Measurements from ENCODE around the gene NOL3.
A peak's percentile ranks its signal among the peaks of the same experiment; 100 is the strongest.

NOL3 gene

DNA sequence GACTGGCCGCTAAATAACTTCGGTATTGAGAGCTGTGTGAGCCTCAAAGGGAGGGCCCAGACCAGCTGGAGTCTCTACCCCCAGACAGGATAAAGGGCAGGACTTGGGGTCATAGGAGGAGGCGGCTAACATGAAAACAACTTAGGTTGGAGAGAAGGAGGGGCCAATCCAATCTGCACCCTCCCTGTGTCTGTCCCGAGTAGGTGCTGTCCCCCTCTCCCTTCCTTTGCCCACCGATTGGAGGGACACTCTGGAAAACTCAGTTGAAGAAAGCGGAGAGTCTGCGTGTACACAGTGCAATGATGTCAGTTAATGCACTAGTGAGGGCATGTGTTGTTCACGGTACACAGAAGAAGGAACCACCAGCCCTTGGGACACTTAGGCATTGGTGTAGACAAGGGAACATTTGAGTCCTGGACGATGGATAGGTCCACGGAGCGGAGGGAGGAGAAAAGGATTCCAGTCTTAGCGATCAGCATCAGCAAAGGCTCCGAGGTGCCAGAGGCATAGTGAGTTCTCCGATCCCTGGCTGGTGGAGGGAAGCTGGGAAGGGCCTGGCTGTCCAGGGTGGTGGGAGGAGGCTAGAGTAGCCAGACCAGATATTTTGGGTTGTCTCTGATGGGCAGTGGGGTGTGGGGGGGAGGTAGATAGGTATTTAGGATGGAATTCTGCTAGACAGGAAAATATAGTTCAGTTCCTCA lies 761 bp downstream of the NOL3 start:
- no peak for DNase-seq (ENCODE audit: low spot score)

DNA sequence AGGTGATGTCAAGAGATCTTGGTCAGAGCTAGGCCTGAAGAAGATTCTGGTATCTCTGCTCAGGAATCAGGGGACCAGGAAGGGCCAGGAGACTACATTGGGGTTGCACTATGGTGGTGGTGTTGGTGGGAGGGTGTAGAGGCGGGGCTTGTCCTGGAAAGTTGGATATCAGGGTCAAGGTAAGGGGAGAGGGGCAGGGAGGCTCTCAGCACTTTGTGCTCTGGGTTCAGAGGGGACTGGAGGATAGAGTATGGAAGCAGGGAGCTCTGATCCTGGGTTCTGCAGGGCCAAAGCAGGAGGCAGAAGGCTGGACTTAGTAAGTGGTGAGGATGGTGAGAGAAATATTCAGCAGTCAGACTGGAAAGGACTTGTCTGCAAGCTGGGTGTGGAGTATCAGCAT lies 3.0 kb downstream of the NOL3 start:
- DNase-seq (ENCODE audit: low spot score) = no peak

DNA sequence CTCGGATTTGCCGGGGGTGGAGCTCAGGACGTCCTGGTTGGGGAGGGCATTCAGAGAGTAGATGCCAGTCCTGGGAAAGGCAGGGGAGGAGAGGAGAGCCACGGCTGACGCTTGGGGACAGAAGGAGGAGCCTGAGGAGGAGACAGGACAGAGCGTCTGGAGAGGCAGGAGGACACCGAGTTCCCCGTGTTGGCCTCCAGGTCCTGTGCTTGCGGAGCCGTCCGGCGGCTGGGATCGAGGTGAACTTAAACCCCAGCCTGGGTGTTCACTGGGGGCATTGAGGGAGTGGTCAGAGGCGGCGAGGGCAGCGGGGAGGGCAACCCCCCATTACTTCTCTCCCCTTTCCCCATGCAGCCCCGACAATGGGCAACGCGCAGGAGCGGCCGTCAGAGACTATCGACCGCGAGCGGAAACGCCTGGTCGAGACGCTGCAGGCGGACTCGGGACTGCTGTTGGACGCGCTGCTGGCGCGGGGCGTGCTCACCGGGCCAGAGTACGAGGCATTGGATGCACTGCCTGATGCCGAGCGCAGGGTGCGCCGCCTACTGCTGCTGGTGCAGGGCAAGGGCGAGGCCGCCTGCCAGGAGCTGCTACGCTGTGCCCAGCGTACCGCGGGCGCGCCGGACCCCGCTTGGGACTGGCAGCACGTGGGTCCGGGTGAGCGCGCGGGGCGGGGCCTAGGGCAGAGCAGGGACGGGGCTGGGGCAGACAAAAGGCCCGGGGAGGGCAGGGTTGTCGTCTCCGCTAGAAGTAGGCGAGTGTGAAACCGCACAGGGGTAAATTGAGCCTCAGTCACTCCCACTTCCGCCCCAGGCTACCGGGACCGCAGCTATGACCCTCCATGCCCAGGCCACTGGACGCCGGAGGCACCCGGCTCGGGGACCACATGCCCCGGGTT lies 3.7 kb downstream of the NOL3 start:
- DNase-seq (ENCODE audit: low spot score) = peak; percentile 84

DNA sequence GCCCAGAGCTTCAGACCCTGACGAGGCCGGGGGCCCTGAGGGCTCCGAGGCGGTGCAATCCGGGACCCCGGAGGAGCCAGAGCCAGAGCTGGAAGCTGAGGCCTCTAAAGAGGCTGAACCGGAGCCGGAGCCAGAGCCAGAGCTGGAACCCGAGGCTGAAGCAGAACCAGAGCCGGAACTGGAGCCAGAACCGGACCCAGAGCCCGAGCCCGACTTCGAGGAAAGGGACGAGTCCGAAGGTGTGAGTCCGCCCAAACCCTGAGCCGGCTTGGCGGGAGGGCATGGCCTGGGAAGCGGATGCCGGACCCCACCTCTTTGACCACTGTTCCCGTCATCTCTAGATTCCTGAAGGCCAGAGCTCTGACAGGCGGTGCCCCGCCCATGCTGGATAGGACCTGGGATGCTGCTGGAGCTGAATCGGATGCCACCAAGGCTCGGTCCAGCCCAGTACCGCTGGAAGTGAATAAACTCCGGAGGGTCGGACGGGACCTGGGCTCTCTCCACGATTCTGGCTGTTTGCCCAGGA lies 4.4 kb downstream of the NOL3 start:
- no peak for DNase-seq (ENCODE audit: low spot score)

DNA sequence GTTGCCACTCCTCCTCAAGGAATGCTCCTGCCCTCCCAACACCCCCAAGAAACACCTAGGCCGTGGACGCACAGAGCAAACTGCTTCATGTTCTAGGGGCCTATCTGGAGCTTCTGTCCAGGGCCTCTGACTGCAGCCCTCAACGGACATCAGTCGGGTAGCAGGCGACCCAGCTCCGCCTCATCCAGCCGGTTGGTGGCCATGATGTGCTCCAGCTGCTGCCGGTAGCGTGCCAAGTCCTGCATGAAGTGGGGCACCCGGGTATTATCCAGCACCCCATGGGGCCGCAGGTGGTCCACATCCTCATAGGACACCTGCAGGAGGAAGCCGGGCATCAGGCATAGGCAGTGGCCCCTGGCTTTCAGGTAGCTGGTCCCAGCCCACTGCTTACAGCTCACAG lies 6.3 kb downstream of the NOL3 start:
- DNase-seq (ENCODE audit: low spot score) = no peak

DNA sequence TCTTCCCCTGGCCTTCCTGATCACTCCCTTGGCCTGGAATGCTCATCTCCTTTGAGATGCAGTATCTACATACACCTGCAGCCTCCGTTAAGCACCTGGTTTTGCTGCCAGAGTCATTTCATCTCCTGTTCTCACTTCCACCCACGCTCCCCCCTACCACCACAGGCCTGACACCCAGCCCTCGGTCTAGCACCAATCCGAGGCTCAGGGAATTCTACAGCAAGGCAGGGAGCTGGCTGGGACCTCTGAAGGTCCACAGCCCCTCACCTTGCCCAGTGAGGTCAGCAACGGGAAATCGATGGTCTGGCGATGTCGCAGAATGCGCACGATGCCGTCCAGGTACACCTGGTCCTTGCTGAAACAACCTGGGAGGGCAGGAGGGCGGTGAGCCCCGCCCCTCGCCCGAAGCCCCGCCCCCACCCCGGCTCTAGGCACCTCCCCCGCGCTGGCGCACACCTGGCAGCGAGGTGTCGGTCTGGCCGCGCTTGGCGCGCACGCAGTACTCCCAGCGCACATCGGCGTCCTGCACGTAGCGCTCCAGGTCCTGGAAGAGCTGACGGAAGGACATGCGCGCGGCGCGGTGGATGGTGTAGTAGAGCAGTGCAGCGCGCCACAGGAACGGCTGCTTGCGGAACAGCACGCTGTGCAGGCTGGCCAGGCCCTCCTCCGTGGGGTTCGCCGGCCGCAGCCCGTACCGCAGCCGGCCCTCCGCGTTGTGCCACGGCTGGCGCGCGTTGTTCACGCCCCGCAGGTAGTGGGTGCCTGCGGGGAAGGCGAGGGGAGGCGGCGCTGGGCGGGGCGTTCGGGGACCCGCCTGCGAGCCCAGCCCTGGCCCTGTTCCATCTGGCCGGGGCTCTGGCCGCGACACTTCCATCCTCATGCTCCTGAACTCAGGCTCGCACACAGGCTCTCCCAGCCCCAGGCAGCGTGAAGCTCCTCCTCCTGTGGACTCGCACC lies 7.7 kb downstream of the NOL3 start:
- no peak for DNase-seq (ENCODE audit: low spot score)

DNA sequence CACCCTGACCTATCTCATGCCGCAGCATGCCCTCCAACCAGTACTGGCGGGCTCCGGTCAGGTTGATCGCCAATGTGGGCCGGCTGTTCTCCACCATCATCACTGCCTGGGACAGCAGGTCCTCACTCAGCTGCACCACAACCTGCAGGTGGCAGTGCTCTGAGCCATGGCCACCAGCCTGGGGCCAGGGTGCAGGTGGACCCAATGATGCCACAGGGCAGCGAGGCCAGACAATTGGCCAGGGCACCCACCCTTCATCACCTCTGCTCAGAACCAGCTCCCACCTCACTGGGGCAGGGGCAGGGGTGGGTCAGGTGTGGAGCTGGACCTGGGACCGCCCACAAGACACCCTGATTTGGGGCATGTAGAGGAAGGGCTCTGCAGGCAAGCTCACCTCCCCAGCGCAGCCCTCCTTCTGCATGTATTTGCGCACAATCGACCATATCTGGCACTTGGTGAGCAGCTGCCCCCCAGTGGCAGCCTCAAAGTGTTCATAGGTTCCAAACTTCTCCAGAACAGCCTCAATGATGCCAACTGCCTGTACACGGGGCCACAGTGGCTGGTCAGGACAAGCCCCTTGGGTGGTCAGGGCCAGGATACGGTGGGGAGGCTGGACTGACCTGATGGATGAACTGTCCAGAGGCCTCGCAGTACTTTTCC lies 9.2 kb downstream of the NOL3 start:
- no peak for DNase-seq (ENCODE audit: low spot score)

DNA sequence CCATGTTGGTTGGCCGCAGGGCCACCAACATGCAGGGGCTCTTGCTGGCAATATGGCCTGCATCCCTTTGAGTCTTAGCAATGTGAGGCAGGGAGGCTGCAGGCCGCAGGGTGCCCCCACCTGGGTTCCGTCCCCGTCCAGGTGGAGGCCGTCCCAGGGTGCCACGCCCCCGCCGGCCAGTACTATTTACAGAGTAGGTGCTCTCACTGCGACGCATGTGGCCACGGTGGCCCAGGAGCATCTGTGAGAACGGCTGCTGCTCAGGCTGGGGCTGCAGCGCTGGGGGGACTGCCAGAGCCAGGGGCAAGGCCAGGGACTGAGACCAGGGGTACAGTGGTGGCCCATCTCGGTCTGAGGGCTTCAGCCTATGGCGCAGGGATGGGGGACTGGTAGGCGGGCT lies 9.8 kb downstream of the NOL3 start:
- no peak for DNase-seq (ENCODE audit: low spot score)

DNA sequence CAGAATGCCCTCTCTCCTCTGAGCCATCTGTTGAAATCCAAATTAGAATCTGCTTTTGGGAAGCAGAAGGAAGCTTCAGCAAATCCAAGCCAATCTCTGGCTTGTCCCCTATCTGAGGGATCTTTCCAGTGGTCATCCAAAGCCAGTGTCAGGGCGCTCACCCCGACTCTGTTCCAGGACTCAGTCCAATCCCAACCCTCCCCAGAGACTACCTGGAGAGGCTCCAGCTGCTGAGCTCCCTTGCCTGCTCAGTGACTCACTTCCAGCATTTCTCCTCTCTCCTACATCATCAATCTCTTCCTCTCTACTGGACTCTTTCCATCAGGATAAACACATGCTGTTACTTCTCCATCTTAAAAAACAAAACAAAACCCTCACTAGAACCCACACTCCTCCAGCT lies 11.0 kb downstream of the NOL3 start:
- DNase-seq (ENCODE audit: low spot score) = no peak

DNA sequence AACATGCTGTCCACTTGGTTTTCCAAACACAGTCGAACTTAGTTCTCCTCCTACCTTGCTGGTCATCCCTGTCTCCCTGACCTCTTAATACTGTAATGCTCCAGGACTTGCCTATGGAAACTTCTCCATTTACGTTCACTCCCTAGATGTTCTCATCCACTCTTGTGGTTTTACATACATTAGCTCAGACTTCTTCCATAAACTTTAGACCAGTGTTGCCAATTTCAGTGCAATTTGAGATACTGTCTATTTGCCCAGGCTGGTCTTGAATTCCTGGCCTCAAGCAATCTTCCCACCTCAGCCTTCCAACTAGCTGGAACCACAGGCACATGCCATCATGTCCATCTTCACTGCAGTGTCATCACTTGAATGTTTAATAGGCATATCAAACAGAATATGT lies 11.9 kb downstream of the NOL3 start:
- DNase-seq (ENCODE audit: low spot score) = no peak

DNA sequence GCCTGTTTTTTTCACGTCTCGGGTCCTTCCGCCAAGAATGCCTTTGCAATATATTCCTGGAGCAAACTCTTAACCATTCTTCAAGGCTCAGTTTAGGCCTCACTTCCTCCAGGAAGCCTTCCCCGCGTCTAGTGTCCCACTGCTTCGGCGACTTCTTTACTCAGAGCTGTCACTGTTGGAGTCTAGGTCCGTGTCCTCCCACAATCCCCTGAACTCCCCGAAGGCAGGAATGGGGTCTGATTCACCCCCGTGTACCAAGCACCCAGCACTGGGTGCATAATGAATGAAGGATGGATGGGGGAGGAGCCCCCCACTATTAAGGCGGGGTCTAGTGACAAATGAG lies 12.9 kb downstream of the NOL3 start:
- no peak for DNase-seq (ENCODE audit: low spot score)

DNA sequence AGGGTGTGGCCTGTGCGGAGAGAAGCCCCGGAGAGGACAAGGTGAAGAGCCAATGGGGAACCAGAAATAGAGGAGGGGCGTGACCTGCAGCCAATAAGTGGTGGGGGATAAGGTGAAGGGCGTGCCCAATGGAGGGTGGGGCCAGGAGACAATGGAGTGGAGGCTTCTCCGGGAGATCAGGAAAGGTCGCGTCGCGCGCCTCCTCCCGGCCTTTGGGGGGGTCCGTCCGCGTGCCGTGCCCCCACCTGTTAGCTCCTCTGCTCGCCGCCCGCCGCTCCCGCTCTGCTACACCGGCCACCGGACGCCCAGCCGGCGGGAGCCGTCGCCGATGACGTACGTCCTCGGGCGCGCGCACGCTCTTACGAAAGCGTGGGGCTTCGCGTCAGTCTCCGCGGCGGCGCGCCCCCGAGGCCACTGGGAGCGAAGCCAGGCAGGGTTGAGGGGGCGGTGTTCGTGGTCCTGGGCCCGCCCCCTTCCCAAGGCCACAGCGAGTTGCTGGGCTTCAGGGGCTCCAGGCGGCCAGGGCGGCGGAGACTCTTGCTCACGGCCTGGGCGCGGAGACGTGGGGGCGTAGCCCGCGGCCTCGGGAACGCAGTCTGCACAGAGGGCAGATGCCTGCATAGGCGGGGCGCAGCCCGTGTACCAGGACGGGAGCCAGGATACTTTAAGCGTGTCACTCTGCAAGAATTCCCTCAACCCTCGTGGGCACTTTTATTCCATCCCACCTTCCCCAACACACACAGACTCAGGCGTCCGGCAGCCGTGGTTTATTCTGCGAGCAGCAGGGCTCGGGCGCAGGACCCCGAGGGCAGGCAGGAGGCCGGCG lies 13.5 kb downstream of the NOL3 start, which contains the start of gene MATCAP1:
MATCAP1 (minus strand) TSS at position 337 of the 826 bp plus-strand sequence. CDS start 3,353 bp downstream, outside the sequence.
- DNase-seq (ENCODE audit: low spot score) = peak; percentile 94

DNA sequence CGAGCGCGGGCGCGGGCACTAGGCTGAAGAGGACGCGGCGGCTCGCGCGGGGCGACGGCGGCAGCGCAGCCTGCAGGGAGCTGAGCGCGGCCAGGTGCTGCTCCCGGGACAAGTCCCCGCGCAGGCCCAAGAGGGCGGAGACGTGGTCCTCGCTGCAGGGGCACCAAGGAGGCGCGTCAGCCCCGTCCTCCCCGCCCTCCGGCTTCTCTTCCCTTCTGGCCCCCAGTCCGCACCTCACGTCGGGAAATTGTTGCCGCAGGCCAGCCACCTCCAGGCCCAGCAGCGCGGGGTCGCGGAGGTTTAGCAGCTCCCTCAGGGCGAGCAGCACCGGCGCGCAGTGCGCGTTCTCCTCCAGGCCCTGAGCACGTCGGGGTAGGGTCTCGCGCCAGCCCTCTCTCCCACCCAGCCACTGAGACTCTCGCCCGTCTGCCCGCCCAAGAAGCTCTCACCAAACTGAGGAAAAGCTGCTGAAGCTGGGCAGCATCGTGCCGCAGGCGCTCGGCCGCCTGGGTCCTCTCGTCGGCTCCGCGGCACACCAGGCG lies 14.2 kb downstream of the NOL3 start:
- peak; percentile 70 for DNase-seq (ENCODE audit: low spot score)

DNA sequence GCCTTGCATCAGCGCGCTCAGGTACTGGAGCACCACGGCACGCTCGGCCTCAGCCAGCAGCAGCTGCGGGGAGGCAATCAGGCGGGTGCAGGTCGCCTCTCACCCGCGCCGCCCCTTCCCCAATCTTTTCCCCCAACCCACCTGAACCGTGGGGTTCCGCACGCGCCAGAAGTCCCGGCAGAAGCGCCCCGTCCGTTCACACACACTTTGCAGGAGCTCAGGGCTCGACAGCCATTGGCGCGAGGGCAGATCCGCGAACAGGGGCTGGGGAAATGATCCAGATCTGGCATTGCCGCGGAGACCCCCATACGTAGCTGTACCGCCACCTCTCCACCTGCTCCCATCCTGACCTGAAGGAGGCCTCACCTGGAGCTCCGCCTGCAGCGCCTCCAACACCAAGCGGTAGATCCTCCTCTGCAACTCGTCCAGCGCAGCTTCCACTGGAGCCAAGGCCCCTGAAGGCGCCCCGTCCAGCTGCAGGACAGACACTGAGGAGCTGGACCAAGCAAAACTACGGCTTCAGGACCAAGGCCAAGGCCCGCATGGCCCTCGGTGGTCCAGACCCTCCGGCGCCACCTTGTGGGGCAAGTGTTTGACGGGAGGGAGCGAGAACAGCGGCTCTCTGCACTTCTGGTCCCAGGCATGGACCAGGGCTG lies 14.8 kb downstream of the NOL3 start:
- DNase-seq (ENCODE audit: low spot score) = peak; percentile 72

DNA sequence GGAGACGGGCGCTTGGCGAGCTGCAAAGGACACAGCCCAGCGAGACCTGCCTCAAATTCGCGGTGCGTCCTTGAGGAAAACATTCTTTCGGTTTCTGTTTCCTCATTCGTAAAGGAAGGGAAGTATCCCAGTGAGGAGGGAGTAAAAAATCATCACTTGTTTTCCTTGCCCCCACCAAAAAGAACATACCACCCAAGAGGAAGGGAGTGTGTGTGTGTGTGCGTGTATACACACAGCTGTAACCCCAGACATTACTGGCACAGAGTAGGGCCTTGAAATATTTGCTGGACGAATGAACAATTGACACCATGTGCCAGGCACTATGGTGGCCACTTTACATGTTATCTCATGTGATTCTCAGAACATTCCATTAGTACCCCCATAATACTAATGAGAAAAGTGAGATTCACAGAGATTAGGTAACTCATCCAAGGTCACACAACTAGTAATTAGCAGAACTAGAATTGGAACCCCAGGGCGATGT lies 15.4 kb downstream of the NOL3 start:
- DNase-seq (ENCODE audit: low spot score) = no peak

DNA sequence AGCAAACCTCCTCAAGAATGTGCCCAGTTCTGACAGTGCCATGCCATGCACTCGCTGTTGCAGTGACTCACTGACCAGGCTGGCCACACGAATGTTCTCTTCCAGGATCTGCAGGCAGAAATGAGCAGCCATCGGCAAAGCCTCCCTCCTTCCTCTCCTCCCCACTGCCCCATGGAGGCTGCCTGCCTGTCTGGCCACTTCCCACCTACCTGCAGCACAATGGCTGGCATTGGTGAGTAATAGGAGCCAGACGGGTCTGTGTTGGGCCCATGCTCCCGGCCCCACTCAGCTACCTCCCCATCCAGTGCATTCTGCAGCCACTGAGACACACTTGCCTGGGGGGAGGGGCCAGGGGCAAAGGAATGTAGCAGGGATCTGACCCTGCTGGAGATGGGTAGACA lies 16.2 kb downstream of the NOL3 start:
- no peak for DNase-seq (ENCODE audit: low spot score)

DNA sequence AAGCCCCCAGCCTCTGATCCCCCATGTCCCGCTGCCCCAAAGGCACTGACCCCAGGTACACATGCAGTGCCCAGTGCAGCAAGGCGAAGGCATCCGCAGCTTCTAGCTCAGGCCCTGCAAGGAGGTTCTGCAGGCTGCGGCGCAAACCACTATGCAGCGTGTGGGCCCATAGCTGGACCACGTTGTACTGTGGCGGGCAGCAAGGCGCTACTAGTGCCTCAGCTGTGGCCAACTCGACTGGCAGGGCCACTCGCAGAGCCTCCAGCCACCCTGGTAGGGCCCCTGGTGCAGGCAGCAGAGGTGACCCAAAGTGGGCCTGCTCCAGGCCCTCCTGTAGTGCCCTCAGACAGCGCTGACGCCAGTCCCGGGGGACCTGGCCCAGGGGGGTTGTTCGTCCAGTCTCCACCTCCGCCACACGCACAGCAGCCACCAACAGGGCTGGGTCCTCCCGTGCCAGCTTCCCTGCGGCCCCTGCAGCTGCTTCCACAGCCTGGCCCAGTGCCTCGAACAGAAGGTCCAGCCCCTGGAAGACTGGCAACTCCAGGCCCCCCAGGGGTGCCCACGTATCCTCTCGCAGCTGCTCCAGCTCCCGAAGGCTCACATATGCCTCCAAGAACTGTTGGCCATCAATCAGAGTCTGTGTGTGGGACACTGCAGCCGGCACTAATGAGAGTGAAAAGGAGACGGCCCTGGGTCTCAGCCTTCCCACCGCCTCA lies 17.0 kb downstream of the NOL3 start:
- no peak for DNase-seq (ENCODE audit: low spot score)

DNA sequence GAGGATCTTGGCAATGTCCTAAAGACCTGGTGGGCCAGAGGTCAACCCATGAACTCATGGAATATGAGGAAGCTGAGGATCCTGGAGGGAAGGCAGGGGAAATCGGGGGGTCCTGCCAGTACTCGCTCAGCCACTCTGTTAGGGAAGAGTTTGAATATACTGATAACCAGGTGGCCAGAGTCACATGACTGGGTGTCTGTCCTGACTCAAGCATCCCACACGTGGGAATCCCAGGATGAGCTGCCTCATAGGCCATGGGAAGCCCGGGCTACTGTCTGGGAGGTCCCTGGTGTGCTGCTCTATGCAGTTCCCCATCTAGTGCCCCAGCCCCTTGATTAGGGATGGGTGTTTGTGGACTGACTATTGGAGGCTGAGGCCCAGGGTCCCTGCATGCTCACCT lies 18.0 kb downstream of the NOL3 start:
- DNase-seq (ENCODE audit: low spot score) = no peak

DNA sequence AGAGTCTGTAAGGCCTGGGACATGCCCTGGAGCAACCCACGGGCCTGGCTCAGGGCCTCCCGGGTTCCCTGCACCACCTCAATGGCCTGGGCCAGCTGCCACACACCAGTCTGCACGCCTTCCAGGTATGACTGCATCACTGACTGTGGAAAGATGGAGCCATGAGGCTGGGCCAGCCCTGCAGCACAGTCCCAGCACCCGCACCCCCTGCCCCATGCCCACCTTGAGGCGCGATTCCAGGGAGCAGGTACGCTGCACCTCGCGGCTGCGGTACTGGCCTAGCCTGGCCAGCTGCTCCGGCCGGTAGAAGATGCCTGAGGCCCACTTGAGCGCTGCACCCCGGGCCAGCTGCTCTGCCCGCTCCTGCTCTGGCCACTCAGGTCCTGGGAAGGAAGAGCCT lies 18.5 kb downstream of the NOL3 start:
- DNase-seq (ENCODE audit: low spot score) = no peak

Data from D341Med (cell line).